GM12878 (cell line): Measurements from ENCODE around the gene OR5AR1. TPM values are rescaled to one million over a fixed set of nuclear protein-coding genes. Genes with fewer than 3 reads are reported as not detected.

Experiments
- BACH1 ChIP-seq: fragments of 450-650 bp; IDR thresholded peaks from 2 replicates; pipeline ENCODE4 v1.6.1; 2017; ENCODE audit warnings: mild to moderate bottlenecking, borderline replicate concordance
- BHLHE40 ChIP-seq, 2 experiments: fragments of 450-650 bp in 1 of 2; IDR thresholded peaks; 2 replicates each; pipeline ENCODE4 v1.6.1; 2011 to 2017; ENCODE audit warnings: low read depth in 2 of 2, borderline replicate concordance in 1 of 2, improper control_type of control experiment in 1 of 2, low read length in 1 of 2, mild to moderate bottlenecking in 1 of 2
- CBFB ChIP-seq: IDR thresholded peaks from 2 replicates; pipeline ENCODE4 v1.6.1; 2016; ENCODE audit warnings: antibody characterized with exemption, low read depth
- CBX5 ChIP-seq: sonication (generic); IDR thresholded peaks from 2 replicates; pipeline ENCODE4 v1.6.1; 2016; ENCODE audit warnings: low read depth, moderate library complexity, mild to moderate bottlenecking, inconsistent platforms
- CREM ChIP-seq: IDR thresholded peaks from 2 replicates; pipeline ENCODE4 v1.6.1; 2014; ENCODE audit warnings: antibody characterized with exemption, low read depth
- DPF2 ChIP-seq: fragments of 450-650 bp; IDR thresholded peaks from 2 replicates; pipeline ENCODE4 v1.6.1; 2017; ENCODE audit warnings: mild to moderate bottlenecking
- EED ChIP-seq: sonication (generic); IDR thresholded peaks from 2 replicates; pipeline ENCODE4 v1.6.1; 2016; ENCODE audit warnings: antibody characterized with exemption, low read depth
- EGR1 ChIP-seq, 2 experiments: IDR thresholded peaks; 1 replicate in 1 of 2; 2 replicates in 1 of 2; pipeline ENCODE4 v1.6.1; 2011 to 2012; ENCODE audit warnings: low read depth in 2 of 2, low read length in 2 of 2, borderline replicate concordance in 1 of 2, mild to moderate bottlenecking in 1 of 2, moderate library complexity in 1 of 2
- KLF5 ChIP-seq: fragments of 450-650 bp; IDR thresholded peaks from 2 replicates; pipeline ENCODE4 v1.6.1; 2014; ENCODE audit warnings: mild to moderate bottlenecking; ENCODE audit not compliant: partially characterized antibody
- NBN ChIP-seq: fragments of 450-650 bp; IDR thresholded peaks from 2 replicates; pipeline ENCODE4 v1.6.1; 2016
- NKRF ChIP-seq: fragments of 450-650 bp; conservative IDR thresholded peaks from 2 replicates; pipeline ENCODE4 v1.6.1; 2017; ENCODE audit warnings: mild to moderate bottlenecking, moderate library complexity
- PKNOX1 ChIP-seq: fragments of 450-650 bp; IDR thresholded peaks from 2 replicates; pipeline ENCODE4 v1.6.1; 2016; ENCODE audit warnings: mild to moderate bottlenecking
- POLR2A ChIP-seq: IDR thresholded peaks from 2 replicates; pipeline ENCODE4 v1.6.1; 2011; ENCODE audit warnings: low read depth, mild to moderate bottlenecking, low read length
- POLR2AphosphoS5 ChIP-seq: IDR thresholded peaks from 2 replicates; pipeline ENCODE4 v1.6.1; 2011; ENCODE audit warnings: mild to moderate bottlenecking, low read length, inconsistent platforms
- RELA ChIP-seq: fragments of 450-650 bp; IDR thresholded peaks from 2 replicates; pipeline ENCODE4 v1.8.0; 2014; ENCODE audit warnings: borderline replicate concordance; ENCODE audit not compliant: partially characterized antibody
- SIX5 ChIP-seq: IDR thresholded peaks from 2 replicates; pipeline ENCODE4 v1.6.1; 2011; ENCODE audit warnings: mild to moderate bottlenecking, low read depth, low read length, moderate library complexity; ENCODE audit not compliant: severe bottlenecking
- SMAD1 ChIP-seq: fragments of 450-650 bp; IDR thresholded peaks from 2 replicates; pipeline ENCODE4 v1.6.1; 2018; ENCODE audit warnings: mild to moderate bottlenecking, low read depth; ENCODE audit not compliant: partially characterized antibody
- SUZ12 ChIP-seq: fragments of 200-600 bp; sonication (generic); IDR thresholded peaks from one replicate; pipeline ENCODE4 v1.6.1; 2018; ENCODE audit warnings: antibody characterized with exemption, mild to moderate bottlenecking; ENCODE audit not compliant: unreplicated experiment
- TCF12 ChIP-seq: IDR thresholded peaks from 2 replicates; pipeline ENCODE4 v1.6.1; 2011; ENCODE audit warnings: low read depth, mild to moderate bottlenecking, low read length
- TCF3 ChIP-seq: IDR thresholded peaks from 2 replicates; pipeline ENCODE4 v1.6.1; 2012; ENCODE audit warnings: low read depth, mild to moderate bottlenecking, low read length, borderline replicate concordance; ENCODE audit not compliant: insufficient read depth
- YBX1 ChIP-seq: fragments of 450-650 bp; IDR thresholded peaks from 2 replicates; pipeline ENCODE4 v1.6.1; 2016; ENCODE audit warnings: antibody characterized with exemption
- ZBTB40 ChIP-seq: fragments of 450-650 bp; IDR thresholded peaks from 2 replicates; pipeline ENCODE4 v1.6.1; 2016; ENCODE audit warnings: mild to moderate bottlenecking, moderate library complexity, borderline replicate concordance
- polyA plus RNA-seq, 11 experiments: library from polyadenylated mRNA; depleted of rRNA in 4 of 11; unstranded in 6 of 11; stranded (reverse) in 5 of 11; fragments of >200 nt; fragmentation: Nextera tagmentation in 4 of 11; fragmentation: Illumina TruSeq in 1 of 11; extraction: Ambion mirVana in 4 of 11; extraction: Trizol in 1 of 11; gene quantifications; 1 replicate in 1 of 11; 2 replicates in 10 of 11; pipeline versions ENCODE4 v1.2.1 to v1.2.3, GENCODE V29; 2011 to 2016; ENCODE audit warnings: inconsistent platforms in 2 of 11, missing spikeins in 2 of 11, low read depth in 1 of 11
- total RNA-seq, 4 experiments: library from RNA; depleted of rRNA in 3 of 4; stranded (reverse); fragments of >200 nt in 3 of 4; fragmentation: Illumina TruSeq in 1 of 4; extraction: Trizol in 1 of 4; gene quantifications; 2 replicates each; pipeline versions ENCODE4 v1.2.1 to v1.2.3, GENCODE V29; 2013 to 2021
- TF ChIP-seq, protein P1 (sequence below): fragments of 450-650 bp; IDR thresholded peaks from 2 replicates; pipeline ENCODE4 v1.6.1; 2017; ENCODE audit warnings: low read depth, mild to moderate bottlenecking, moderate library complexity

Gene OR5AR1
- total and polyA plus RNA-seq, 10 of the 15 experiments (the other 5 are each of a cell fraction or from before 2014, with no cell fraction given), result not detected

GRCh38 chr11:56624661-56625110 is 38.8 kb upstream of the OR5AR1 start (continued):
- TF ChIP-seq NKRF (no peak), POLR2AphosphoS5 (no peak), PKNOX1 (peak; percentile 74), TCF12 (no peak), BACH1 (no peak), ZBTB40 (no peak), SIX5 (no peak), SMAD1 (no peak), BHLHE40 (IDR thresholded peaks at IDR 0.05; ENCODE audit: borderline replicate concordance in 1 of 2, low read depth in 2 of 2, low read length in 1 of 2) (no peak), POLR2A (no peak), EGR1 (IDR thresholded peaks at IDR 0.05; ENCODE audit: borderline replicate concordance in 1 of 2, low read depth in 2 of 2, low read length in 2 of 2) (no peak), SUZ12 (no peak), CBX5 (no peak), KLF5 (no peak), EED (no peak), YBX1 (no peak), DPF2 (peak; percentile 89), CBFB (no peak), RELA (peak; percentile 9), NBN (no peak), CREM (no peak), TCF3 (no peak)
- TF ChIP-seq, protein P1, sequence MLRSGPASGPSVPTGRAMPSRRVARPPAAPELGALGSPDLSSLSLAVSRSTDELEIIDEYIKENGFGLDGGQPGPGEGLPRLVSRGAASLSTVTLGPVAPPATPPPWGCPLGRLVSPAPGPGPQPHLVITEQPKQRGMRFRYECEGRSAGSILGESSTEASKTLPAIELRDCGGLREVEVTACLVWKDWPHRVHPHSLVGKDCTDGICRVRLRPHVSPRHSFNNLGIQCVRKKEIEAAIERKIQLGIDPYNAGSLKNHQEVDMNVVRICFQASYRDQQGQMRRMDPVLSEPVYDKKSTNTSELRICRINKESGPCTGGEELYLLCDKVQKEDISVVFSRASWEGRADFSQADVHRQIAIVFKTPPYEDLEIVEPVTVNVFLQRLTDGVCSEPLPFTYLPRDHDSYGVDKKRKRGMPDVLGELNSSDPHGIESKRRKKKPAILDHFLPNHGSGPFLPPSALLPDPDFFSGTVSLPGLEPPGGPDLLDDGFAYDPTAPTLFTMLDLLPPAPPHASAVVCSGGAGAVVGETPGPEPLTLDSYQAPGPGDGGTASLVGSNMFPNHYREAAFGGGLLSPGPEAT, result peak; percentile 87
